Left forelimb (tissue), 1 donor: Measurements from ENCODE around the gene STX8.
"Not testable (repeated sequence)": the region's sequence is repeated elsewhere in the genome, so short reads cannot be mapped to it uniquely, and the experiment has no call there.

Source experiments
- DNase-seq: peaks from one replicate; pipeline ENCODE4 v3.0.0-alpha.2; 2018; ENCODE audit warnings: low spot score

Gene STX8

GRCh38 chr17:9557161-9557755 is 18.4 kb downstream of the STX8 start:
- DNase-seq, result no peak

DNA sequence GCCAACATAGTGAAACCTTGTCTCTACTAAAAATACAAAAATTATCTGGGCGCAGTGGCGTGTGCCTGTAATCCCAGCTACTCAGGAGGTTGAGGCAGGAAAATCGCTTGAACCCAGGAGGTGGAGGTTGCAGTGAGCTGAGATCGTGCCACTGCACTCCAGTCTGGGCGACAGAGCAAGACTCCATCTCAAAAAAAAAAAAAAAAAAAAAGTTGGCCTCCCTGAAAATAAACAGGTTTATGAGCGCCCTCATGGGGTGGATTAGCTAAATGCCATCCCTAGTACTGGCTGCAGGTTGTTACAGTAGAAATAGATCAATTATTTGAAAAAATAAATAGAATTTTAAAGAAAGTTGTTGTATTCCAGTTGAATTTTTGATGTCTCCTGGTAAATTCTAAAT is 20.9 kb downstream of the STX8 start:
- not testable (repeated sequence) for DNase-seq

DNA sequence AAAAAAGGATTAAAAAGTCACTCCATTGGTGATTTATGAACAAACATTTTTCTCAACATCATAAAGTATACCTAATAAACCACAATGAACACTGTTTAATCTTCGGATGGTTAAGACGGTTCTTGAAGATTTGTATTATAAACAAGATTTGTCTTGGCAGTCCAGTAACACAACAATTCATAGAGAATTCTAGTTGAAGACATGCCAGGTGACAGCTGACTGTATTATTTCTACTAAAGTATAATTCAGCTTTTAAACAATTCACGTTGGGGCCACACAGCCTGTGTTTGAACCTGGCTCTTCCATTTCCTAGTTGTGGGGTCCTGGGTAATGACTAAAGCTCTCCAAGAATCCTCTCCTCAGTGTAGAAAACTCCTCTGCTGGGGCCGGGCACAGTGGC is 22.0 kb downstream of the STX8 start:
- DNase-seq, result no peak

GRCh38 chr17:9553181-9553580 is 22.4 kb downstream of the STX8 start:
- no peak for DNase-seq

DNA sequence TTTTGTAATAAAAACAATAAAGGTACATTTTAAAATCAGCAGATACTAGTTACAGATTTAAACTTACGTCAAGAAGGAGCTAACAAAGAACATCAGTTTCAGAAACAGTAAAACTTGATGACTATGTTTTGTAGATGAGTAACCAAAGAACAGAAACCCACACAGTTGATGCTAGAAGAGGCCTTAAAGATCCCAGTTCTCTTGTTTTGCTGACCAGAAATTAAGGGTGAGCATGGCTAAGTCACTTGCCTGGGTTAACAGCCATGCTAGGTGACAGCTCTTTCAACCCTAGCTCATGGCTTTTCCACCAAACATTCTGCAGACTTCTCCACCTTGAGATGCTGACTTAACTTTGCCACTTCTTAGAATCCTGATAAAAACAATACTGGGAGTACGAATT is 26.4 kb downstream of the STX8 start:
- no peak for DNase-seq

DNA sequence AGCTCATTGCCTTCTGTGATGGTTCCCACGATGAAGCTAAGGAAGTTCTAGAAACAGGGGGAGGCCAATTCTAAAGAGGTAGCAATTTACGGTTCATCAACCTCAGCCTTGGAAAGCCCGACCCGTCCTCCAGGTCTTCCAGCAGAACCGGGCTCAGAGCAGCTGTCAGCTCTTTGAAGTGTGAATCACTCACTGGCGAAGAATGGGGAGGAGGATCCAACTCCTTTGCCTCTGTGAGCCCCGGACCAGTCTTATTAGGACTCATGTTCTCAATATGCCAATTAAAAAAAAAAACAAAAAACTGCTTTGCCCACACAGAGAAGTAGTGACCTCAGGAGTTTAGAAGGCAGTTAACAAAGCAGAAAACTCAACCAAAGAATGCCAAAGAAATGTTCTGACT is 31.4 kb downstream of the STX8 start:
- DNase-seq, result no peak

DNA sequence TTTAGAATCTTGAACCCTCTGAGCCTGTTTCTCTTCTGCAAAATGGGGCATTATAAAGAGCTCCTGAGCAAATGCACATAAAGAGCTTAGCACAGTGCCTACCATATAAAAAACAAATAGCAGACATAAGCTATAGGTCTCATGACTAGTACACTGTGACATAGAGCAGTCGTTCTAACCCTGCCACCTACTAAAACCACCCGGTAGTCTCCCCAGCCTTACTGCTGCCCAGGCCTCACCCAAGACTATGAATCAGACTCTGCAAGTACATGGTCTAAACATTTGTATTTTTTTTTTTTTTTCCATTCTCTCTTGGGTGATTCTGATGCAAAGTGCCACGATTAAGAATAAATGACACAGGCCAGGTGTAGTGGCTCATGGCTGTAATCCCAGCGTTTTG is 33.9 kb downstream of the STX8 start:
- no peak for DNase-seq

DNA sequence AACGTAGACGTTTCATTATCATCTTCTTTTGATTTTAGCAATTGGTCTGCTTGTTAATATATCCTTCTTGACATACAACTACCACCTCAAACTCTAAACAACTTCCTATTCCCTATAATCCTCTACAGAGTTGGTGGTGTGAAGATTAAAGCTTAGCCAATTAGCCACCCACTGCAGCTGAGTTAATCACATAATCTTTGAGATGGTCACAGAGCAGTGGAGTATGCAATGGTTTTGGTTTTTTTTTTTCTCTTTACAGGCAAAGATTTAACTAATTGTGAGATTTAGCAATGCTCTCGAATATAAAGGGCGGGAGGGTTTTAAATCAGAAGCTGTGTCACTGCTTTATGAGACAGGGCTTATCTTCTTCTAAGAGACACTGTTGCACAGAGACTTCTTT is 37.0 kb downstream of the STX8 start:
- no peak for DNase-seq

- DNase-seq, result no peak
Measured at GRCh38 chr17:9537177-9537776, 38.3 kb downstream of the STX8 start.

DNA sequence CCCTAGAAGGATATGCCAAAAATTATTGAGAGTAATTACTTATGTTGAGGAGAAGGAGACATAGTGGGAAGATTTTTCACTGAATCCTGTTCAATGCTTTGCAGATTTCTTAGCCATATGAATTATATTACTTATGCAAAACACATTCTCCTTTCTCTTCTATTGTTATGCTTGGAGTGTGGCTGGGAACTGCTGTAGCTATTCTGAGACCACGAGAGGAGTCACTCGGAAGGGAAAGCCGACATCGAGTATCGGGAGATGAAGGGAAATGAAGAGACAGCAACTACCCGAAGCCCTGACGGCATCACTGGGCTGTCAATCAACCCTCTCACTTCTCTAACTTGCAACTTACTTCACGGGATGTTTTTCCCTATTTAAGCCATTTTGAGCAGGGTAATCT is 39.6 kb downstream of the STX8 start:
- no peak for DNase-seq

DNA sequence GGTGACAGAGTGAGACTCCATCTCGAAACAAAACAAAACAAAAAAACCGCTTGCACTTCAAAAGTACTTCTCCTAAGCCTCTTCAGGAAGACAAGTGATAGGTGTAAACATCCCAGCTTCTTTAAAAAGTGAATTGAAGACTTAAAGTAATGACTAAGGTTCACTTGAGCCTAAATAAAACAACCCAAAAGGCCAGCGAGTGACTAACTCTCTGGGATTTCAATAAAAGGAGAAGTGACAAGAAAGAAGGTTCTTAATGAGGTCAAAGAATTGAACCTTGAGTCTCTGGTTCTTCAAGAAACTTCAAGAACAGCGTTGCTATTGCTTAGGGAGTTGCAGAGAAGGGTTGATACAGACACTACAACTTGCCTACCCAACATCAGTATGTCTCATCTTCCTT is 42.2 kb downstream of the STX8 start:
- DNase-seq, result no peak

DNA sequence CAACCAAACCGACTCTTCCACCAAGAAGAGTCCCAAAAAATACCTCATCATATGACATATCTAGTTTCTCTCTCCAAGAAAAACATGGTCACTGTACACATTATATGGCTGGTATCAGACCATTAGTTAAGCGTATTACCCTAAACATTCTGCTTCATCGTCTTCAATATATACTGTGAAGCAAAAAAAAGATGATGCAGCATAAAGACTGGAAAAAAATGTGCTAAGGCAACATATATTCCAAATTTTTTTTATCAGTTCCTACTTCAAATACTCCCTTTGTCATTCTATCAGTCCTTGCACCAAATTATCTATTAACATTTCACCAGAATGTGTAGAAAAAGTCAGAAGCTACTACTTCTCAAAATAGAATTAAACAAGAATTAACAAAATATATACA is 42.9 kb downstream of the STX8 start:
- no peak for DNase-seq

DNA sequence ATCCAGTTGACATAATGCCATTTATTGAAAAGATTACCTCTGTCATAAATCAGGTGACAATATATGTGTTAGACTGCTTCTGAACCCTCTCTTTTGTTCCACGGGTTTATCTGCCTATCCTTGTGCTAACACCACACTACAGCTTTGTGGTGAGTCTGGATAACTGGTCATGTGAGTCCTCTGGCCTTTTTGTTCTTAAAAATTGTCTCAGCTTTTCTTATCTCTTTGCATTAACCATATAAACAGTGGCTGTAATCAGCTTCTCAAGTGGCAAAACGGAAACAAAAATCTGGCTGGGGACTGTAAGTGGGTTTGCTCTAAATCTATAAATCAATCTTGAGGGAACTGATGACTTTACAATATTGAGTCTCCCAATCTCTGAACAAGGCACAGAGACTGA is 44.6 kb downstream of the STX8 start:
- DNase-seq, result no peak

- no peak for DNase-seq
Measured at GRCh38 chr17:9529033-9529700, 46.5 kb downstream of the STX8 start.

DNA sequence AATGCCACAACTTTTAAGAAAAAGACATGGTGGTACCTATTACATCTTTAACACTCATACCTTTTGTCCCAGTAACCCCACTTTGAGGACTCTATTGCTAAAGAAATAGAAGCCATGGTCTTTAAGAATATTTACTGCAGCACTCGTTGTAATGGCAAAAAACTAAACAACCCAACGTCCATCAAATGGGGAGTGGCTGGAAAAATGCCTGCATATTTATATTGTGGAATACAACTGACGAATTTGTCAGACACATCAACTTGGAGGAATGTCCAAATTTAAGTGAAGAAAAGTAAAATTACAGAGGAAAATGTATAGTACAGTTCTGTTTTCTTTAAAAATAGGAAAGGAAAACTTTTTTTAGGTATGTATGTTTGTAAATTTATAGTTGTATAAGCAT is 47.8 kb downstream of the STX8 start:
- DNase-seq, result no peak

- no peak for DNase-seq
Measured at GRCh38 chr17:9522074-9522473, 53.5 kb downstream of the STX8 start.

DNA sequence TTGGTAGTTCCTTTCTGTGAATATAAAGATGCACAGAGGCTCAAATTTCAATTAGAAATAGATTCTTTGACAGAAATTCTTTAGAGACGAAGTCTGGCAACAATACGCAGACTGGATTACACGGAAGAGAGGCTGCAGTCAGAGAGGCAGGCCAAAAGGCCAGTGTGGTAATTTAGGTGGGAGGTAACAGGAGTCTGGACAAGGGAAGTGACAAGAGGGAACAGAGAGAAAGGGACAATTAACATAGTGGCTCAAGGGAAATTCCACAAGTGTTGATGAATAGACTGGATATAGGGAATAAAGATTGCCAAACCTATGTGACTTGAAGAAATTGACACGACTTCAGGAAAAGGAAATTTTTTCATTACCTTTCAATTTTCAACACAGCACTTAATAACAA is 54.6 kb downstream of the STX8 start:
- DNase-seq, result no peak

DNA sequence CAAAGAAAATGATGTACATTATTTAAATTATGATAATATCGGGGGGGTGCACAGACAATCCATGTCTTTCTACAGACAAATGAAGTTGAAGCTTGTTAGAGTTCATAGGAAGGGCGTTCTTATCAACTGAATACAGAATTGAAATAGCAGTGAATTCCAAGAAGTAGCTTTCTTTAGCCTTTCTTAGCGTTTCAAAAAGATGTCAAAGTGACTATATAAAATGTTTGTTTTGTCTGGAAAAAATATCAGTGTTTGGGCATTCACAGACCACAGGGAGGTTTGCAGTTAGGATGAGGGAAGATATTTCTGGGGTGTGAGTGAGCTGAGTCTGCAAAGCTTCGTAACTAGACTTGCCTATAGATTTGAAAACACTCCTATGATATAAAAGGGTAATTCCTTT is 55.0 kb downstream of the STX8 start:
- no peak for DNase-seq

GRCh38 chr17:9519583-9520272 is 55.9 kb downstream of the STX8 start:
- DNase-seq, result no peak

GRCh38 chr17:9517396-9517795 is 58.2 kb downstream of the STX8 start:
- DNase-seq, result no peak

DNA sequence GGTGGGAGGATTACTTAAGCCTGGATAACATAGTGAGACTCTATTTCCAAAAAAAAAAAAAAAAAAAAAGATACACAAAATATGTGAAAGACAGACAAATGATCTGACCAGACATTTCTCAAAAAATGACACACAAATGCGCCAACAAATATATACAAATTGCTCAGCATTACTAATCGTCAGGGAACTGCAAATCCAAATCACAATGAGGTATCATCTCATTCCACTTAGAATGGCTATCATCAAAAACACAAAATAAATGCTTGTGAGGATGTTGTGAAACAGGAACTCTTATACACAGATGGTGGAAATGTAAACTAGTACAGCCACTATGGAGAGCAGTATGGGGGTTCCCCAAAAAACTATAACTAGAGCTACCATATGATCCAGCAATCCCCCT is 62.4 kb downstream of the STX8 start:
- no peak for DNase-seq

- DNase-seq, result no peak
Measured at GRCh38 chr17:9512323-9513168, 63.1 kb downstream of the STX8 start.
